Kidney (tissue), 14 donors: ENCODE results near the gene NGF. TPM values are rescaled to one million over a fixed set of nuclear protein-coding genes. Genes with fewer than 3 reads are reported as not detected.

Source experiments
- DNase-seq, 5 donors: peaks; one replicate each; pipeline ENCODE4 v3.0.0-alpha.2; 2013 to 2020
- FAIRE-seq: peaks from 2 replicates; lab custom pipeline; 2012; peaks lifted over from hg19 to GRCh38; lab: Jason Lieb, UNC
- H3K27ac ChIP-seq, 2 donors: one replicate each; pipeline ENCODE4 v1.7.0; 2013; ENCODE audit warnings: low read depth in 2 of 2, low read length in 2 of 2, inconsistent platforms in 1 of 2
- H3K27me3 ChIP-seq: one replicate; pipeline ENCODE4 v1.7.1; 2013; ENCODE audit warnings: low read length, inconsistent platforms; ENCODE audit not compliant: control insufficient read depth, insufficient read depth
- H3K36me3 ChIP-seq, 3 donors: one replicate each; pipeline versions ENCODE4 v1.7.0 to v1.7.1; 2013; ENCODE audit warnings: low read length in 3 of 3, control low read depth in 1 of 3, inconsistent platforms in 1 of 3; ENCODE audit not compliant: insufficient read depth in 3 of 3, control insufficient read depth in 2 of 3
- H3K4me1 ChIP-seq, 3 donors: one replicate each; pipeline versions ENCODE4 v1.7.0 to v1.7.1; 2013; ENCODE audit warnings: low read length in 3 of 3, inconsistent platforms in 1 of 3, low read depth in 1 of 3; ENCODE audit not compliant: control insufficient read depth in 2 of 3, insufficient read depth in 2 of 3
- H3K4me3 ChIP-seq, 3 donors: one replicate each; pipeline versions ENCODE4 v1.7.0 to v1.8.1; 2013; ENCODE audit warnings: low read length in 3 of 3, control low read depth in 1 of 3, inconsistent platforms in 1 of 3
- H3K9ac ChIP-seq, 3 donors: one replicate each; pipeline versions ENCODE4 v1.7.0 to v1.7.1; 2013; ENCODE audit warnings: low read length in 3 of 3, control low read depth in 1 of 3, inconsistent platforms in 1 of 3
- H3K9me3 ChIP-seq, 3 donors: one replicate each; pipeline versions ENCODE4 v1.7.0 to v1.7.1; 2013; ENCODE audit warnings: low read length in 3 of 3, control low read depth in 1 of 3, inconsistent platforms in 1 of 3; ENCODE audit not compliant: control insufficient read depth in 2 of 3, insufficient read depth in 1 of 3
- intact Hi-C: fragments of 100-400 bp; cut with DNase I; formaldehyde crosslinking; loops from one replicate; pipeline ENCODE4 v1.11.1; 2022
- polyA plus RNA-seq: library from polyadenylated mRNA; stranded (reverse); fragments of 350-450 nt; fragmentation: Illumina TruSeq; extraction: RNeasy Lipid Tissue Mini Kit (QIAGEN cat#74804); gene quantifications from one replicate; pipeline ENCODE4 v1.2.3, GENCODE V29; 2014; ENCODE audit warnings: low read depth, low replicate concordance; ENCODE audit not compliant: insufficient read depth
- total RNA-seq: library from RNA; stranded (reverse); fragmentation: NEBNext Ultra II Directional; extraction: Animal tissue kit (Norgen Biotek cat#: 25700); gene quantifications from one replicate; pipeline ENCODE4 v1.2.1, GENCODE V29; 2021
- TF ChIP-seq, protein P1 (sequence below): IDR thresholded peaks from 3 replicates; pipeline ENCODE4 v1.5.1; 2012; ENCODE audit warnings: mild to moderate bottlenecking, moderate library complexity, borderline replicate concordance; ENCODE audit not compliant: insufficient read depth; ENCODE audit errors: extremely low read depth
- donor health status: control.
- donor health status: control.
- donor health status: control.
- donor health status: control.
- donor health status: control.
- donor health status: DM: yes; HTN: yes; CAD: no.
- donor health status: Normal renal cell carcinoma (clear cell type).

Gene NGF
- total and polyA plus RNA-seq, 2 donors from 2014 or later = 1.2 to 6.0 TPM

DNA sequence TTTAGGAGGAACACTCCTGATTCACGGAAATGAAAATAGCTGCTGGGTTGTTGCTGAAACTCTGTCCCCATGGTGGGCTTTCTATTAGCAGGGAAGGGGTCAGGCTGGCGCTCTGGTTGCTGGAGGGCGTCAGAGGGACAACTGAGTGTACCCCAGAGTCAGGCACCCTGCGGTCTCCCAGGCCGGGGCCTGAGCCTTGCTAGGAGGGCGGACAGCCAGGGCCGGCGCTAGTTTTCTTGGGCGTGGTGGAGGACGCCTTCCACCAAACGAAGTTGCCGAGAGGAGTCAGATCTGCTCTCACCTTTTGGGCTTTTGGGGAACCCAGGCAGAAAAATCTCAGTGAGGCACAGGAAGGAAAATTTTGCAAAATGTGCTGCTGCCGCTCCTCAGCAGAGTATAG is 54.8 kb downstream of the NGF start:
- H3K4me3 ChIP-seq = no peak overlapping the region
- FAIRE-seq = no peak
- intact Hi-C loops = no loop called here

DNA sequence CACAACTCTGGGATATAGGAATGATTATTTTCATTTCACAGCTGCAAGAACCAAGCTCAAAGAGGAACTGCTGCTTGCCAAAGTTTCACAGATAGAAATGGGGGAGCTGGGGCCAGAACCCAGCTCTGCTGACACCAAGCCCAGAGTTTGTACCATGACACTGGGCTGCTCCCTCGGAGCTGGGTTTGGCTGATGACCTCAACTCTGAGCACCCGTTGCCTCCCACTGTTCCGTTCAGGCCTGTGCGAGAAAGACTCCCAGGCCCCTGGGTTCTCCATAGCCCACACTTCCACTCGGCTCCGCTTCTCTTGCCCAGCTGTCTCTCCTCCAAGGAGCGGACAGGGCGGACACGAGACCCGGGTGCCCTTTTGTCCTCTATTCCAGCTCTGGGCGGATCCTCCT is 55.2 kb downstream of the NGF start:
- peak in 3 of 5 donors; percentile 45 to 94 (median 78) for DNase-seq
- Histone ChIP-seq H3K9me3 (no peaks in the 10 kb centered on the region), H3K9ac (no peak overlapping the region), H3K36me3 (no peaks in the 10 kb centered on the region), H3K4me1 (no peaks in the 10 kb centered on the region), H3K27me3 (no peaks in the 10 kb centered on the region), H3K4me3 (no peak overlapping the region), H3K27ac (peak overlapping the region; percentile 74 to 80)
- intact Hi-C loops = no loop called here
- no peak for FAIRE-seq
- TF ChIP-seq, protein P1, sequence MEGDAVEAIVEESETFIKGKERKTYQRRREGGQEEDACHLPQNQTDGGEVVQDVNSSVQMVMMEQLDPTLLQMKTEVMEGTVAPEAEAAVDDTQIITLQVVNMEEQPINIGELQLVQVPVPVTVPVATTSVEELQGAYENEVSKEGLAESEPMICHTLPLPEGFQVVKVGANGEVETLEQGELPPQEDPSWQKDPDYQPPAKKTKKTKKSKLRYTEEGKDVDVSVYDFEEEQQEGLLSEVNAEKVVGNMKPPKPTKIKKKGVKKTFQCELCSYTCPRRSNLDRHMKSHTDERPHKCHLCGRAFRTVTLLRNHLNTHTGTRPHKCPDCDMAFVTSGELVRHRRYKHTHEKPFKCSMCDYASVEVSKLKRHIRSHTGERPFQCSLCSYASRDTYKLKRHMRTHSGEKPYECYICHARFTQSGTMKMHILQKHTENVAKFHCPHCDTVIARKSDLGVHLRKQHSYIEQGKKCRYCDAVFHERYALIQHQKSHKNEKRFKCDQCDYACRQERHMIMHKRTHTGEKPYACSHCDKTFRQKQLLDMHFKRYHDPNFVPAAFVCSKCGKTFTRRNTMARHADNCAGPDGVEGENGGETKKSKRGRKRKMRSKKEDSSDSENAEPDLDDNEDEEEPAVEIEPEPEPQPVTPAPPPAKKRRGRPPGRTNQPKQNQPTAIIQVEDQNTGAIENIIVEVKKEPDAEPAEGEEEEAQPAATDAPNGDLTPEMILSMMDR = no peak

More for the DNA sequence above, 54.8 kb downstream of the NGF start:
- TF ChIP-seq, protein P1 = no peak
- no peaks in the 10 kb centered on the region for H3K36me3 ChIP-seq
- peak in 1 of 5 donors; percentile 81 for DNase-seq
- H3K9me3 ChIP-seq = no peaks in the 10 kb centered on the region
- H3K4me1 ChIP-seq = no peaks in the 10 kb centered on the region
- no peak overlapping the region for H3K9ac ChIP-seq
- no peaks in the 10 kb centered on the region for H3K27me3 ChIP-seq
- peak overlapping the region; percentile 74 to 80 for H3K27ac ChIP-seq

DNA sequence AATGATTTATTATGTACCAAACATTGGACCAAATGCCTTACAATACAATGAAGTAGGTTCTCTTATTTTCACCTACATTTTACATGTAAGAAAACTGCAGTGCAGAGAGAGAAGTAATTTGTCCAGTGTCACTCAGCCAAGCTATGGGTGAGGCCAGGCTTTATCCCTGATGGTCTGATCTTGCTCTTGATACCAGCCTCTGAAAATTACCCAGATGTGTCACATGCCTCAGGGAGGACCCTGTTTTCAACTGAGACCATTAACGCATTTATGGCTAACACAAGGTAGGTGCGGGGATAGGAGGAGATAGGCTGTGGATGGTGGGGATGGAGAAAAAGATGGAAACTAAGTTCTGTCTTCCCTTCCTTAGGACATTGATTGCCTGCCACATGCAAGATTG is 56.9 kb downstream of the NGF start:
- intact Hi-C loops = no loop called here
- H3K4me1 ChIP-seq = no peaks in the 10 kb centered on the region
- H3K36me3 ChIP-seq = no peaks in the 10 kb centered on the region
- H3K9me3 ChIP-seq = peaks cover 0 to 7% (median 0%) of the 10 kb centered on the region in 3 donors
- H3K27me3 ChIP-seq = no peaks in the 10 kb centered on the region
- H3K4me3 ChIP-seq = no peak overlapping the region
- no peak for DNase-seq
- H3K27ac ChIP-seq = no peak overlapping the region
- TF ChIP-seq, protein P1 = no peak
- no peak for FAIRE-seq
- H3K9ac ChIP-seq = no peak overlapping the region

DNA sequence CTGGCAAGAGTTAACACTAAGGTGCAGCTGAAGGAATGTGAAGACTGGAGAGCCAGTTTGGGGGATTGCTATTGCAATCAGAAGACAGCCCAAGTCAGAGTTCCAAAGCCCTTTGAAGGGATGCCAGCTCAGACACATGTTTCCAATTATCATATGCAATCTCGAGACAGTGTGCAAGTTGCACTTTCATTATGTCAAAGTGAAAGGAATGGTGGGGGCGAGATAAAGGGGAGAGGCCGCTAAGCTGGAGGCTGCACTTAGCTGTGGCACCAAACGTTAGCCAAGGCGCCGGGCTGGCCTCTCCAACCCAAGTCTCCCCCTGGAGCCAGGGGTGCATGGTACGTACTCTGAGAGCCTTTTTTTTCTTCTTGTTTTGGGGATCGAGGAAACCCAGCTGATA is 58.0 kb downstream of the NGF start:
- intact Hi-C loops = no loop called here
- FAIRE-seq = no peak
- no peaks in the 10 kb centered on the region for H3K27me3 ChIP-seq
- TF ChIP-seq, protein P1 = no peak
- no peak overlapping the region for H3K4me3 ChIP-seq
- no peak overlapping the region for H3K27ac ChIP-seq
- H3K9me3 ChIP-seq = peaks cover 0 to 7% (median 0%) of the 10 kb centered on the region in 3 donors
- H3K36me3 ChIP-seq = no peaks in the 10 kb centered on the region
- no peak overlapping the region for H3K9ac ChIP-seq
- no peaks in the 10 kb centered on the region for H3K4me1 ChIP-seq
- DNase-seq = peak in 1 of 5 donors; percentile 32
